Ishikawa (cell line): ENCODE data around the gene CDH13.

Source experiments
- CEBPB ChIP-seq: IDR thresholded peaks from 2 replicates; pipeline ENCODE4 v1.6.1; 2012
- CREB1 ChIP-seq: IDR thresholded peaks from 2 replicates; pipeline ENCODE4 v1.6.1; 2012; ENCODE audit warnings: low read depth
- EGR1 ChIP-seq: IDR thresholded peaks from 2 replicates; pipeline ENCODE4 v1.6.1; 2012
- EP300 ChIP-seq: IDR thresholded peaks from 2 replicates; pipeline ENCODE4 v1.6.1; 2012; ENCODE audit warnings: borderline replicate concordance
- FOXM1 ChIP-seq: IDR thresholded peaks from 2 replicates; pipeline ENCODE4 v1.6.1; 2012; ENCODE audit warnings: low read depth, borderline replicate concordance
- NFIC ChIP-seq: IDR thresholded peaks from 2 replicates; pipeline ENCODE4 v1.6.1; 2012
- RAD21 ChIP-seq: IDR thresholded peaks from 2 replicates; pipeline ENCODE4 v1.6.1; 2012; ENCODE audit warnings: low read depth
- TAF1 ChIP-seq: IDR thresholded peaks from 2 replicates; pipeline ENCODE4 v1.6.1; 2012; ENCODE audit warnings: low read depth, mild to moderate bottlenecking
- TCF12 ChIP-seq: IDR thresholded peaks from 2 replicates; pipeline ENCODE4 v1.6.1; 2012; ENCODE audit warnings: low read depth
- TEAD4 ChIP-seq: IDR thresholded peaks from 2 replicates; pipeline ENCODE4 v1.6.1; 2012
- YY1 ChIP-seq: IDR thresholded peaks from 2 replicates; pipeline ENCODE4 v1.6.1; 2012; ENCODE audit warnings: low read depth
- ZBTB7A ChIP-seq: IDR thresholded peaks from 2 replicates; pipeline ENCODE4 v1.6.1; 2012; ENCODE audit warnings: low read depth
- TF ChIP-seq, protein P1 (sequence below): IDR thresholded peaks from 2 replicates; pipeline ENCODE4 v1.6.1; 2012
- TF ChIP-seq, protein P2 (sequence below): IDR thresholded peaks from 2 replicates; pipeline ENCODE4 v1.6.1; 2012
- TF ChIP-seq, protein P3 (sequence below): IDR thresholded peaks from 2 replicates; pipeline ENCODE4 v1.6.1; 2012; ENCODE audit warnings: low read depth, mild to moderate bottlenecking

Gene CDH13

DNA sequence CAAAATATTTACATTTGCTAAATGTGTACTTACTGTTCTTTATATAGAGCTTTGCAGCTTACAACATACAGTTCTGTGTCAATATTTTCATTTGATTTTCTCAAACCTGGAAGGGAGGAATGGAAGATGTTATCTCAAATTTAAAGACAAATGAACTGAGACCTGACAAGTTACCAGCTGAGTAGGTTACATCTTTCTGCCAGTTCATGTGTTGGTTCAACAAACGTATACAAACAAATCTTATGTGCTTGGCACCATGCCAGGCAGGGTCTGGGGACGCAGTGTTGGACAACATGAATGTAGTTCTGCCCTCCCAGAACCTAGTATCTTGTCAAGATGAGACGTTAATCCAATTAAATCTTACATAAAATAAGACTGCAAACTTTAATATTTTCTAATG, 673.6 kb downstream of the CDH13 start:
- TF ChIP-seq TEAD4 (no peak), TCF12 (no peak), YY1 (no peak), TAF1 (no peak), CREB1 (no peak), EP300 (no peak), RAD21 (no peak), FOXM1 (no peak), EGR1 (no peak), CEBPB (no peak)
- TF ChIP-seq, protein P1, sequence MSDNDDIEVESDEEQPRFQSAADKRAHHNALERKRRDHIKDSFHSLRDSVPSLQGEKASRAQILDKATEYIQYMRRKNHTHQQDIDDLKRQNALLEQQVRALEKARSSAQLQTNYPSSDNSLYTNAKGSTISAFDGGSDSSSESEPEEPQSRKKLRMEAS, result no peak
- TF ChIP-seq, protein P2, sequence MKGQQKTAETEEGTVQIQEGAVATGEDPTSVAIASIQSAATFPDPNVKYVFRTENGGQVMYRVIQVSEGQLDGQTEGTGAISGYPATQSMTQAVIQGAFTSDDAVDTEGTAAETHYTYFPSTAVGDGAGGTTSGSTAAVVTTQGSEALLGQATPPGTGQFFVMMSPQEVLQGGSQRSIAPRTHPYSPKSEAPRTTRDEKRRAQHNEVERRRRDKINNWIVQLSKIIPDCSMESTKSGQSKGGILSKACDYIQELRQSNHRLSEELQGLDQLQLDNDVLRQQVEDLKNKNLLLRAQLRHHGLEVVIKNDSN, result no peak
- TF ChIP-seq, protein P3, sequence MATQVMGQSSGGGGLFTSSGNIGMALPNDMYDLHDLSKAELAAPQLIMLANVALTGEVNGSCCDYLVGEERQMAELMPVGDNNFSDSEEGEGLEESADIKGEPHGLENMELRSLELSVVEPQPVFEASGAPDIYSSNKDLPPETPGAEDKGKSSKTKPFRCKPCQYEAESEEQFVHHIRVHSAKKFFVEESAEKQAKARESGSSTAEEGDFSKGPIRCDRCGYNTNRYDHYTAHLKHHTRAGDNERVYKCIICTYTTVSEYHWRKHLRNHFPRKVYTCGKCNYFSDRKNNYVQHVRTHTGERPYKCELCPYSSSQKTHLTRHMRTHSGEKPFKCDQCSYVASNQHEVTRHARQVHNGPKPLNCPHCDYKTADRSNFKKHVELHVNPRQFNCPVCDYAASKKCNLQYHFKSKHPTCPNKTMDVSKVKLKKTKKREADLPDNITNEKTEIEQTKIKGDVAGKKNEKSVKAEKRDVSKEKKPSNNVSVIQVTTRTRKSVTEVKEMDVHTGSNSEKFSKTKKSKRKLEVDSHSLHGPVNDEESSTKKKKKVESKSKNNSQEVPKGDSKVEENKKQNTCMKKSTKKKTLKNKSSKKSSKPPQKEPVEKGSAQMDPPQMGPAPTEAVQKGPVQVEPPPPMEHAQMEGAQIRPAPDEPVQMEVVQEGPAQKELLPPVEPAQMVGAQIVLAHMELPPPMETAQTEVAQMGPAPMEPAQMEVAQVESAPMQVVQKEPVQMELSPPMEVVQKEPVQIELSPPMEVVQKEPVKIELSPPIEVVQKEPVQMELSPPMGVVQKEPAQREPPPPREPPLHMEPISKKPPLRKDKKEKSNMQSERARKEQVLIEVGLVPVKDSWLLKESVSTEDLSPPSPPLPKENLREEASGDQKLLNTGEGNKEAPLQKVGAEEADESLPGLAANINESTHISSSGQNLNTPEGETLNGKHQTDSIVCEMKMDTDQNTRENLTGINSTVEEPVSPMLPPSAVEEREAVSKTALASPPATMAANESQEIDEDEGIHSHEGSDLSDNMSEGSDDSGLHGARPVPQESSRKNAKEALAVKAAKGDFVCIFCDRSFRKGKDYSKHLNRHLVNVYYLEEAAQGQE, result no peak

DNA sequence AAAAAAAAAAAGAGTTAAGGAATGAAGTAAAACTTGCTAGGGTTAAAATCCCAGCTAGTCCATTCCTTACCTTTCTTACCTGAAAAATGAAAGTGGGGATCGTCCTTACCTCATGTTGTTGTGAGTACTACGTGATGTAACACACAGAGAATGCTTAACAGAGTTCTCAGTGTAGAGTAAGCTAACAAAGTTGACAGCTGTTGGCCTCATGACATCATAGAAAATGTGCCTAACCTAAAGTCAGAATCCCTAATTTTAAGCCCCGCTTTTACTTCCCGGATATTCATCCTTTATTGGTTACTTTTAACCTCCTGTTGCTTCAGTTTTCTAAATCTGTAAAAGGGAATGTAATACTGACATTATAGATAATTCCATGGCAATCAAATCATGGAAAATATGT, 675.2 kb downstream of the CDH13 start:
- TF ChIP-seq ZBTB7A (no peak), NFIC (no peak), EGR1 (no peak), TEAD4 (no peak), FOXM1 (no peak), CEBPB (no peak), CREB1 (no peak), RAD21 (no peak), EP300 (no peak), YY1 (no peak), TCF12 (no peak), TAF1 (no peak)
- TF ChIP-seq, protein P2, result no peak
- TF ChIP-seq, protein P1, result no peak
- TF ChIP-seq, protein P3, result no peak

DNA sequence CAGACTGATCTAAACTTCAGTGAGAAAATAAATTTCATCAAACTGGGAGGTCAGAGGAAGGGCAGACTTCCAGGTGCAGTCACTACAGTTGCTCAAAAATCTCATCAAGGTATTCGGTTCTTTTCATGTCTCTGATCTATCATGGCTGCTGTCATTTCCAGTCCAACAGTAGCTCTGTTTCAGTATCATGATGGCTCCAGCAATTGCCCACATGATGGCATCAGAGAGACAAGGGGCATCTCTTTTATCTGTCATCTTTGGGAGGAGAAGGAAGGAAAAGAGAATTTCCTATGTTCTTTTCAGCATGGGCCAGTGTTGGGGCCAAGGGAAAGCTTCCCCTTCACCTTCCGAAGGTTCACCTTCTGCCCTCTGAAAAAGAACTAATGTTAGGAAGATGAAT, 676.1 kb downstream of the CDH13 start:
- TF ChIP-seq EGR1, result no peak
- TF ChIP-seq, protein P1, result no peak
- no peak for TF ChIP-seq TEAD4
- TF ChIP-seq YY1, result no peak
- TF ChIP-seq ZBTB7A, result no peak
- TF ChIP-seq, protein P2, result no peak
- no peak for TF ChIP-seq FOXM1
- TF ChIP-seq TCF12, result no peak
- no peak for TF ChIP-seq TAF1
- TF ChIP-seq, protein P3, result no peak
- no peak for TF ChIP-seq CREB1
- no peak for TF ChIP-seq EP300
- no peak for TF ChIP-seq CEBPB
- TF ChIP-seq RAD21, result no peak
- TF ChIP-seq NFIC, result no peak

DNA sequence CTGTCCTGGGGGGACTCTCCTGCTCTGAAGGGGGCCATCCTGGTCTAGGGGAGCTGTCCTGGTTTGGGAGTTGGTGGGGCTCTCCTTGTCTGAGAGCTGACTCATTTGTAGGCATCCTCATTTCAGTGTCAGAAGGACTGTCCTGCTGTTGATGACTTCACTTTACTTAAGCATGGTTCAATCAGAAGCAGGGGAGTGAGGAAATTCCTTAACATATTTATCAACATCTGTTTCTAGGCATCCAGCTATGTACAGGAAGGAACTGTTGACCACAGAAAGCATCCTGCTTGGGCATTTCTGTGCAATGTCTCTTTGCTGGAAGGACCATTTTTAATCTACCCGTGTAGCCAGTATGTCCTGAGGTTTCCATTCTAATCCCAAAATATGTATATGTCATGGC, 678.3 kb downstream of the CDH13 start:
- TF ChIP-seq CEBPB (no peak), ZBTB7A (no peak)
